HFFc6 (cell line): ENCODE measurements around the gene ERBB3. TPM values are rescaled to one million over a fixed set of nuclear protein-coding genes. Genes with fewer than 3 reads are reported as not detected.

ENCODE experiments used
- DNase-seq: peaks from one replicate; pipeline ENCODE4 v3.0.0-alpha.2; 2018
- H3K27ac Mint-ChIP-seq: 2 replicates; pipeline ENCODE4 v1.8.0; 2020; ENCODE audit warnings: mild to moderate bottlenecking, mixed read lengths
- H3K27me3 Mint-ChIP-seq: 2 replicates; pipeline ENCODE4 v1.8.0; 2021; ENCODE audit warnings: mild to moderate bottlenecking, moderate library complexity, mixed read lengths; ENCODE audit not compliant: insufficient read depth
- H3K36me3 Mint-ChIP-seq: 2 replicates; pipeline ENCODE4 v1.8.0; 2021; ENCODE audit warnings: low read depth, mixed read lengths
- H3K4me1 Mint-ChIP-seq: 2 replicates; pipeline ENCODE4 v1.8.0; 2020; ENCODE audit warnings: low read depth, mixed read lengths
- H3K4me3 Mint-ChIP-seq: 2 replicates; pipeline ENCODE4 v1.8.0; 2020; ENCODE audit warnings: mild to moderate bottlenecking, moderate library complexity, mixed read lengths
- H3K9me3 Mint-ChIP-seq: 2 replicates; pipeline ENCODE4 v1.8.0; 2020; ENCODE audit warnings: mild to moderate bottlenecking, mixed read lengths
- CTCF ChIP-seq: fragments of 200-600 bp; sonication (generic); IDR thresholded peaks from 2 replicates; pipeline ENCODE4 v1.5.0; 2021; ENCODE audit warnings: antibody characterized with exemption, mild to moderate bottlenecking
- long read RNA-seq: library from polyadenylated mRNA; unstranded; transcript quantifications from one replicate; pipeline ENCODE4 v2.0.0, GENCODE V29; 2019
- total RNA-seq, 6 experiments: library from RNA; stranded (reverse); fragmentation: NEBNext Ultra II Directional; extraction: Animal tissue kit (Norgen Biotek cat#: 25700); gene quantifications; 2 replicates in 1 of 6; 3 replicates in 5 of 6; pipeline ENCODE4 v1.2.3, GENCODE V29; 2021

ERBB3 gene
- total RNA-seq, result 1 to 10 TPM; 1.0 to 2.5 (median 1.8) TPM
- long read RNA-seq, partial matches to known transcripts, result 0 of 1 reads
- long read RNA-seq, other reads (novel, unspliced or antisense), result 0 of 1 reads

GRCh38 chr12:56079723-56080555 is at the start of gene ERBB3:
ERBB3 (plus strand) TSS chr12:56080165; CDS start chr12:56080301, 136 bp downstream.
- TF ChIP-seq CTCF, result no peak
- Mint-ChIP-seq H3K27me3 (peaks cover 13% of the 10 kb centered on the region), H3K36me3 (no peaks in the 10 kb centered on the region), H3K9me3 (no peaks in the 10 kb centered on the region), H3K4me3 (peak within 1 kb of the TSS; percentile 90), H3K27ac (peak within 1 kb of the TSS; percentile 73), H3K4me1 (peaks cover 7% of the 10 kb centered on the region)
- DNase-seq, result peak; percentile 70

GRCh38 chr12:56031987-56032386 is 48.0 kb upstream of the ERBB3 start:
- H3K27me3 Mint-ChIP-seq, result no peaks in the 10 kb centered on the region; the same call in 1 of the 2 replicates
- 0 out of 2 replicates have a peak, but pooled peaks cover 7% of the 10 kb centered on the region for H3K36me3 Mint-ChIP-seq
- H3K4me3 Mint-ChIP-seq, result no peak overlapping the region
- TF ChIP-seq CTCF, result no peak
- no peaks in the 10 kb centered on the region for H3K9me3 Mint-ChIP-seq
- no peak overlapping the region for H3K27ac Mint-ChIP-seq
- peaks cover 17% of the 10 kb centered on the region for H3K4me1 Mint-ChIP-seq
- no peak for DNase-seq

- H3K4me1 Mint-ChIP-seq, result peaks cover 3% of the 10 kb centered on the region
- no peak for DNase-seq
- no peak for TF ChIP-seq CTCF
- no peaks in the 10 kb centered on the region; the same call in 1 of the 2 replicates for H3K27me3 Mint-ChIP-seq
- no peaks in the 10 kb centered on the region for H3K9me3 Mint-ChIP-seq
- H3K36me3 Mint-ChIP-seq, result 0 out of 2 replicates have a peak, but pooled peaks cover 6% of the 10 kb centered on the region
- H3K4me3 Mint-ChIP-seq, result no peak overlapping the region
- no peak overlapping the region for H3K27ac Mint-ChIP-seq
These were observed 45.2 kb upstream of the ERBB3 start for GRCh38 chr12:56034586-56035332.

- H3K27ac Mint-ChIP-seq, result no peak overlapping the region
- H3K4me3 Mint-ChIP-seq, result no peak overlapping the region
- no peak for TF ChIP-seq CTCF
- peaks cover 11% of the 10 kb centered on the region for H3K4me1 Mint-ChIP-seq
- peaks cover 4% of the 10 kb centered on the region for H3K27me3 Mint-ChIP-seq
- DNase-seq, result no peak
- peaks cover 5% of the 10 kb centered on the region for H3K9me3 Mint-ChIP-seq
- peaks cover 8% of the 10 kb centered on the region for H3K36me3 Mint-ChIP-seq
These were observed 42.8 kb upstream of the ERBB3 start for GRCh38 chr12:56037161-56037560.

- Mint-ChIP-seq H3K9me3 (peaks cover 10% of the 10 kb centered on the region), H3K27ac (no peak overlapping the region), H3K36me3 (peaks cover 16% of the 10 kb centered on the region), H3K4me3 (no peak overlapping the region), H3K27me3 (peaks cover 5% of the 10 kb centered on the region), H3K4me1 (peaks cover 18% of the 10 kb centered on the region)
- no peak for TF ChIP-seq CTCF
- DNase-seq, result no peak
These were observed 41.8 kb upstream of the ERBB3 start for GRCh38 chr12:56038022-56038655.
